GM18858 (cell line): Measurements from ENCODE around the gene PCED1B.

Experiments used
- ATAC-seq: cut with Tn5 transposase; IDR thresholded peaks from one replicate; pipeline ENCODE4 v1.9.1; 2021; ENCODE audit not compliant: unreplicated experiment

Gene PCED1B

GRCh38 chr12:47067176-47067575, 12.2 kb upstream of the PCED1B start:
- ATAC-seq = no peak

GRCh38 chr12:47067771-47068431, 11.5 kb upstream of the PCED1B start:
- ATAC-seq = no peak

GRCh38 chr12:47068539-47068938, 10.9 kb upstream of the PCED1B start:
- ATAC-seq = no peak

- no peak for ATAC-seq
These were observed 9.1 kb upstream of the PCED1B start for GRCh38 chr12:47070310-47070709.

GRCh38 chr12:47071241-47071852, 8.1 kb upstream of the PCED1B start:
- ATAC-seq = no peak

GRCh38 chr12:47073951-47074350, 5.5 kb upstream of the PCED1B start:
- no peak for ATAC-seq

GRCh38 chr12:47074757-47075156, 4.7 kb upstream of the PCED1B start:
- ATAC-seq = no peak

- ATAC-seq = no peak
These were observed 4.0 kb upstream of the PCED1B start for GRCh38 chr12:47075192-47076084.

- ATAC-seq = no peak
These were observed 2.0 kb upstream of the PCED1B start for GRCh38 chr12:47077206-47078085.

GRCh38 chr12:47078086-47078395, 1.4 kb upstream of the PCED1B start:
- no peak for ATAC-seq

- ATAC-seq = no peak
These were observed 521 bp upstream of the PCED1B start for GRCh38 chr12:47078733-47079467.

GRCh38 chr12:47079981-47080724, 732 bp downstream of the PCED1B start:
- ATAC-seq = no peak

GRCh38 chr12:47080725-47081502, 1.5 kb downstream of the PCED1B start:
- ATAC-seq = no peak

- no peak for ATAC-seq
These were observed 2.9 kb downstream of the PCED1B start for GRCh38 chr12:47082283-47082682.

- no peak for ATAC-seq
These were observed 3.6 kb downstream of the PCED1B start for GRCh38 chr12:47082796-47083621.

GRCh38 chr12:47084172-47084571, 4.8 kb downstream of the PCED1B start:
- no peak for ATAC-seq

GRCh38 chr12:47085815-47086252, 6.4 kb downstream of the PCED1B start:
- no peak for ATAC-seq

GRCh38 chr12:47087088-47087688, 7.8 kb downstream of the PCED1B start:
- ATAC-seq = no peak
